H9 (cell line): Measurements from ENCODE around the gene ARHGEF39. TPM values are rescaled to one million over a fixed set of nuclear protein-coding genes. Genes with fewer than 3 reads are reported as not detected.

ENCODE experiments used
- DNase-seq: peaks from one replicate; pipeline ENCODE4 v3.0.0-alpha.2; 2017
- H2AFZ ChIP-seq: one replicate; pipeline ENCODE4 v1.6.1; 2013; ENCODE audit warnings: mild to moderate bottlenecking, low read length, control low read depth, moderate library complexity
- H2AK5ac ChIP-seq: 2 replicates; pipeline ENCODE4 v1.6.1; 2013; ENCODE audit warnings: low read length, control low read depth, mixed read lengths; ENCODE audit not compliant: insufficient read length
- H2BK120ac ChIP-seq: one replicate; pipeline ENCODE4 v1.6.1; 2013; ENCODE audit warnings: low read depth, mild to moderate bottlenecking, low read length, control low read depth, inconsistent platforms; ENCODE audit not compliant: poor library complexity, severe bottlenecking
- H2BK12ac ChIP-seq: 2 replicates; pipeline ENCODE4 v1.6.1; 2013; ENCODE audit warnings: low read length, control low read depth, mixed read lengths, low read depth; ENCODE audit not compliant: insufficient read length
- H2BK15ac ChIP-seq: 2 replicates; pipeline ENCODE4 v1.6.1; 2013; ENCODE audit warnings: low read depth, low read length, control low read depth
- H2BK20ac ChIP-seq: one replicate; pipeline ENCODE4 v1.6.1; 2013; ENCODE audit warnings: low read depth, mild to moderate bottlenecking, low read length, control low read depth, inconsistent platforms; ENCODE audit not compliant: poor library complexity, severe bottlenecking
- H2BK5ac ChIP-seq: 2 replicates; pipeline ENCODE4 v1.6.1; 2013; ENCODE audit warnings: low read length, control low read depth, mixed read lengths; ENCODE audit not compliant: insufficient read length
- H3K14ac ChIP-seq: 2 replicates; pipeline ENCODE4 v1.6.1; 2013; ENCODE audit warnings: low read length, control low read depth; ENCODE audit not compliant: insufficient read depth
- H3K18ac ChIP-seq: 2 replicates; pipeline ENCODE4 v1.6.1; 2013; ENCODE audit warnings: low read depth, mild to moderate bottlenecking, mixed read lengths, low read length, control low read depth; ENCODE audit not compliant: insufficient read length
- H3K23ac ChIP-seq: 2 replicates; pipeline ENCODE4 v1.6.1; 2013; ENCODE audit warnings: low read length, control low read depth, mixed read lengths, low read depth; ENCODE audit not compliant: insufficient read length
- H3K23me2 ChIP-seq: 2 replicates; pipeline ENCODE4 v1.6.1; 2013; ENCODE audit warnings: low read depth, mild to moderate bottlenecking, mixed read lengths, low read length, control low read depth; ENCODE audit not compliant: insufficient read length, poor library complexity, severe bottlenecking
- H3K27ac ChIP-seq: 2 replicates; pipeline ENCODE4 v1.5.1; 2013; ENCODE audit warnings: low read length, control low read depth, mixed read lengths, low read depth; ENCODE audit not compliant: insufficient read length
- H3K27me3 ChIP-seq: 2 replicates; pipeline ENCODE4 v1.6.1; 2013; ENCODE audit warnings: low read length, control low read depth, inconsistent platforms; ENCODE audit not compliant: insufficient read depth
- H3K4ac ChIP-seq: 2 replicates; pipeline ENCODE4 v1.6.1; 2013; ENCODE audit warnings: low read depth, mild to moderate bottlenecking, control low read depth, inconsistent platforms, low read length, moderate library complexity
- H3K4me1 ChIP-seq: 2 replicates; pipeline ENCODE4 v1.6.1; 2013; ENCODE audit warnings: low read length, control low read depth, inconsistent platforms; ENCODE audit not compliant: insufficient read depth
- H3K4me2 ChIP-seq: 2 replicates; pipeline ENCODE4 v1.6.1; 2013; ENCODE audit warnings: low read length, control low read depth, mixed read lengths; ENCODE audit not compliant: insufficient read length, insufficient read depth
- H3K56ac ChIP-seq: 2 replicates; pipeline ENCODE4 v1.6.1; 2013; ENCODE audit warnings: low read depth, mild to moderate bottlenecking, mixed read lengths, low read length, control low read depth; ENCODE audit not compliant: insufficient read length
- H3K79me1 ChIP-seq: 2 replicates; pipeline ENCODE4 v1.6.1; 2013; ENCODE audit warnings: low read depth, mild to moderate bottlenecking, moderate library complexity, low read length, control low read depth, inconsistent platforms; ENCODE audit not compliant: insufficient read depth, poor library complexity, severe bottlenecking
- H3K79me2 ChIP-seq: 2 replicates; pipeline ENCODE4 v1.6.1; 2013; ENCODE audit warnings: low read length, control low read depth, inconsistent platforms; ENCODE audit not compliant: insufficient read depth
- H3K9ac ChIP-seq: 2 replicates; pipeline ENCODE4 v1.6.1; 2013; ENCODE audit warnings: low read length, control low read depth, mixed read lengths; ENCODE audit not compliant: insufficient read length; ENCODE audit errors: extremely low read depth
- H3K9me3 ChIP-seq: one replicate; pipeline ENCODE4 v1.6.1; 2013; ENCODE audit warnings: low read depth, low read length, inconsistent platforms; ENCODE audit not compliant: control insufficient read depth
- H3T11ph ChIP-seq: one replicate; pipeline ENCODE4 v1.6.1; 2013; ENCODE audit warnings: mild to moderate bottlenecking, low read length, control low read depth, inconsistent platforms
- H4K20me1 ChIP-seq: one replicate; pipeline ENCODE4 v1.6.1; 2013; ENCODE audit not compliant: control insufficient read depth, insufficient read length, insufficient read depth
- H4K5ac ChIP-seq: 2 replicates; pipeline ENCODE4 v1.6.1; 2013; ENCODE audit warnings: low read depth, mild to moderate bottlenecking, mixed read lengths, low read length, control low read depth; ENCODE audit not compliant: insufficient read length
- H4K8ac ChIP-seq: replicated peaks from 2 replicates; pipeline ENCODE4 v1.6.1; 2013; ENCODE audit warnings: low read length, control low read depth, mixed read lengths, low read depth; ENCODE audit not compliant: insufficient read length
- H4K91ac ChIP-seq: 2 replicates; pipeline ENCODE4 v1.6.1; 2013; ENCODE audit warnings: low read depth, mild to moderate bottlenecking, moderate library complexity, mixed read lengths, low read length, control low read depth; ENCODE audit not compliant: insufficient read length
- H3K27ac Mint-ChIP-seq, 3 experiments: 2 replicates in 2 of 3; 3 replicates in 1 of 3; pipeline ENCODE4 v1.8.0; 2020 to 2021; ENCODE audit warnings: mixed read lengths in 3 of 3, mild to moderate bottlenecking in 1 of 3, moderate library complexity in 1 of 3
- H3K27me3 Mint-ChIP-seq: 2 replicates; pipeline ENCODE4 v1.8.0; 2021; ENCODE audit warnings: low read depth, mild to moderate bottlenecking, moderate library complexity, mixed read lengths
- H3K36me3 Mint-ChIP-seq, 3 experiments: 2 replicates in 2 of 3; 3 replicates in 1 of 3; pipeline ENCODE4 v1.8.0; 2020 to 2021; ENCODE audit warnings: low read depth in 3 of 3, mixed read lengths in 3 of 3; ENCODE audit not compliant: insufficient read depth in 1 of 3
- H3K4me1 Mint-ChIP-seq, 2 experiments: 2 replicates each; pipeline ENCODE4 v1.8.0; 2020; ENCODE audit warnings: mixed read lengths in 2 of 2
- H3K4me3 Mint-ChIP-seq, 2 experiments: 2 replicates in 1 of 2; 3 replicates in 1 of 2; pipeline ENCODE4 v1.8.0; 2020 to 2021; ENCODE audit warnings: mild to moderate bottlenecking in 2 of 2, mixed read lengths in 2 of 2, moderate library complexity in 1 of 2
- H3K9me3 Mint-ChIP-seq, 2 experiments: 2 replicates in 1 of 2; 3 replicates in 1 of 2; pipeline ENCODE4 v1.8.0; 2020; ENCODE audit warnings: mild to moderate bottlenecking in 2 of 2, mixed read lengths in 2 of 2, moderate library complexity in 1 of 2
- CTCF ChIP-seq: fragments of 200-600 bp; sonication (generic); conservative IDR thresholded peaks from 3 replicates; pipeline ENCODE4 v1.8.0; 2021; ENCODE audit warnings: antibody characterized with exemption, mild to moderate bottlenecking
- WGBS: extraction: QIAGEN DNeasy Blood & Tissue Kit; methylation state at CpG from one replicate; pipeline ENCODE4 v1.1.7; 2013; ENCODE audit warnings: missing lambda C conversion rate, low lambda C conversion rate, mixed read lengths; ENCODE audit not compliant: insufficient read length; ENCODE audit errors: extremely low coverage; 5-methylcytosine and 5-hydroxymethylcytosine counted together
- total RNA-seq: library from RNA; stranded (reverse); gene quantifications from 2 replicates; pipeline ENCODE4 v1.2.1, GENCODE V29; 2021

Gene ARHGEF39
- total RNA-seq, 1 experiment from 2014 or later: 24.4 TPM

- no peak overlapping the region for H2AFZ ChIP-seq
- H2BK15ac ChIP-seq: no peak overlapping the region
- no peaks in the 10 kb centered on the region for H3K79me2 ChIP-seq
- H3K9ac ChIP-seq: no peak overlapping the region
- WGBS: no CpG with 5 or more reads among the region's 8 CpGs
- no peak overlapping the region for H3K4ac ChIP-seq
- H4K20me1 ChIP-seq: no peaks in the 10 kb centered on the region
- no peak overlapping the region for H3K4me2 ChIP-seq
- H3K9me3 ChIP-seq: no peaks in the 10 kb centered on the region
- no peaks in the 10 kb centered on the region for H3K79me1 ChIP-seq
- H3K14ac ChIP-seq: no peak overlapping the region
- peak; percentile 58 for DNase-seq
- H3K23me2 ChIP-seq: peaks cover 2% of the 10 kb centered on the region
- no peak overlapping the region for H3T11ph ChIP-seq
- Mint-ChIP-seq H3K27ac (no peak overlapping the region), H3K4me3 (no peak overlapping the region), H3K27me3 (peaks cover 17% of the 10 kb centered on the region), H3K36me3 (peaks cover 9 to 25% (median 21%) of the 10 kb centered on the region in 3 experiments; a peak in 6 of 7 replicates), H3K4me1 (peaks cover 7 to 13% of the 10 kb centered on the region in 2 experiments), H3K9me3 (no peaks in the 10 kb centered on the region; a peak in 2 of 5 replicates)
- no peak overlapping the region for H3K18ac ChIP-seq
- no peak overlapping the region for H2BK12ac ChIP-seq
- no peaks in the 10 kb centered on the region; the same call in 1 of the 2 replicates for H3K4me1 ChIP-seq
- peak; percentile 74 for TF ChIP-seq CTCF
- H3K27me3 ChIP-seq: 0 out of 2 replicates have a peak, but pooled peaks cover 4% of the 10 kb centered on the region
- H3K56ac ChIP-seq: no peak overlapping the region
- no peak overlapping the region for H4K8ac ChIP-seq
- H2BK5ac ChIP-seq: no peak overlapping the region
- no peak overlapping the region for H4K5ac ChIP-seq
- no peak overlapping the region for H4K91ac ChIP-seq
- no peak overlapping the region for H3K27ac ChIP-seq
- H2BK20ac ChIP-seq: no peak overlapping the region
- no peak overlapping the region for H3K23ac ChIP-seq
- H2BK120ac ChIP-seq: no peak overlapping the region
- no peak overlapping the region for H2AK5ac ChIP-seq
These were observed 53.7 kb downstream of the ARHGEF39 start for GRCh38 chr9:35611230-35611797.
